Measurements from ENCODE around the gene FAM110D. TPM values are rescaled to one million over a fixed set of nuclear protein-coding genes. Genes with fewer than 3 reads are reported as not detected.

FAM110D gene
- total RNA-seq, 1 donor from 2014 or later, result 0.47 TPM

DNA sequence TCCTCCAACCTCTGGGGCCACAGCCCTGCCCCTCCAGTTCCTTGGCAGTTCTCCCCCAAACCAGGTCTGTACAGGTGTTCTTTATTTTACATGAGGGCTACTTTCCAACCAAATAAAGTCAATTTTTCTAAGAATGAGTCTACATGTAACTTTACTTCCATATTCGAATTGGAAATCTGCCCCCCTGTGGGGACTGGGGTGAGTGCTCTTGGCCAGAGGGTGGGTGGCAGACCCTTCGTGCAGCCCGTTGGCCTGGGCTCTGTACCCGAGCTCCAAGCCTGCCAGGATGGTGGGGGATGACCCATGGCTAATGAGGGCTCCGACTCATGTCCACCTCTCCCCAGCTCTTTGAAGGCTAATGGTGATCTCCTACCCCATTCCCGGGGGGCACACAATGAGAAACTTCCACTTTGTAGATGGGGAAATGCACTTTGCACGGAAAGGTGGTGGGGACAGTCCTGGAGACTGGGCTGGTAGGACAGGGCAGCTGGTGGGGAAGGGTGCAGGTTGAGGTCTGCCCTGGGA lies 30.9 kb downstream of the FAM110D start:
- DNase-seq, result no peak

- no peak for DNase-seq
These were observed 31.6 kb downstream of the FAM110D start, which contains the start of gene CATSPER4 for GRCh38 chr1:26190373-26190987. TSS of gene CATSPER4 (plus strand) at chr1:26190602. CDS start at chr1:26190628, 26 bp downstream.

DNA sequence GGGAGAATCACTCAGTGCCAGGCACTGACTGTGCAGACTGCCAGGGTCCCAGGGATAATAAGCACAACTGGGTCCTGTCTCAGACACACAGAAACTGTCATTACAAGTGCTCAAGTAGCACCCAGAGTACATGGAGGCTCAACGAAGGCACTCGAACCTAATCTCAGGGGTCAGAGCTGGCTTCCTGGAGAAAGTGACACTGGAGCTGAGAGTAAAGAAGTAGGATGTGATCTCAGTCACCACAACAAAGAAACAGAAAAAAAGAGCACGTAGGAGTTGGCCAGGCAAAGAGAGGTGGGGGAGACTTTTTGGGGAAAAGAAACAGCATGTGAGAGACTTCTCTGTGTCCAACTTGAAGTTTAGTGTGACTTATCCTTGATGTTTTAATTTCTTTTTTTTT lies 32.9 kb downstream of the FAM110D start:
- no peak for DNase-seq

DNA sequence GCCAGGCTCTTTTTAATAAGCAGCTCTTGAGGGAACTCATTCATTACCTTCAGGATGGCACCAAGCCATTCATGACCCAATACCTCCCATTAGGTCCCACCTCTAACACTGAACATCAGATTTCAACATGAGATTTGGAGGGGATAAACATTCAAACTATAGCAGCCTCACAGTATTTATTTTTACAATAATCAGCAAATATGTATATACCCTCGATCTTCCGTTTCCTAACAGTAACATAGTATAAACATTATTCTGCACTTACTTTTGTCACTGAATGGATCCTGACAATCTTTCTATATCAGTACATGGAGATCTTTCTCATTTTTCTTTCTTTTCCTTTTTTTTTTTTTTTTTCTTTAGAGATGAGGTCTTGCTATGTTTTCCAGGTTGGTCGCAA lies 36.9 kb downstream of the FAM110D start:
- DNase-seq, result no peak

DNA sequence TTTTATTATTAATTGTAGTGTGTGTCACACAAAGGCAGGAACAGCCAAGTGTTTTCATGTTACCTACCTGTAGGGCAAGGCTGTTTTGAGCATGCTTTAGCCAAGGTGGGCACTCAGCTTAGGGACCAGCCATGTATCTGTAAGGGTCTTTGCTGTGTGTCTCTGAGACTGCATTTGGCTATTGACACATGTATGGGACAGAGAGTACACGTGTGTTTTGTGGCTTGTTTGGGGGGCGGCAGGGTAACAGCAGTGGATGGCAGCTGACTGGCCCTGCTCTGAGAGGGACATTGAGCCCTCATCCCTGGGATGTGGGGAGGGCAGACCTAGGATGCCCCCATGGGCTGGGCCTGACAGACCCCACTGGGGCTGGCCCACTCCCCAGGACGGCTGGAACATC lies 38.4 kb downstream of the FAM110D start:
- no peak for DNase-seq

DNA sequence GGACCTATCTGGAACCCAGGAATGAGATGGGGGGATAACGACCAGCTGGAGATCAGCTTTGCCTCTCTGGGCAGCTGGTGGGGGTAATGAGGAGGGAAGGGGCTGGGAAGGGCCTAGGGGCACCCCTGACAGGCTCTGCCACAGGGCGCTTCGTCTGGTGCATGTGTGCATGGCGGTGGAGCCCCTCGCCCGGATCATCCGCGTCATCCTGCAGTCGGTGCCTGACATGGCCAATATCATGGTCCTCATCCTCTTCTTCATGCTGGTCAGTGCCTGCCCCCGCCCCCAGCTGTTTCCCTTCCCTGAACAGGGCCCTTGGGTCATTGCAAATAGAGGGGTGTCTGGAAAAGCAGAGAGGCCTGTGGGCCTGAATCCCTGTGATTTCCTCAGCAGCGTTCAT lies 38.9 kb downstream of the FAM110D start:
- DNase-seq, result no peak

- DNase-seq, result no peak
These were observed 41.5 kb downstream of the FAM110D start for GRCh38 chr1:26200413-26200812.

DNA sequence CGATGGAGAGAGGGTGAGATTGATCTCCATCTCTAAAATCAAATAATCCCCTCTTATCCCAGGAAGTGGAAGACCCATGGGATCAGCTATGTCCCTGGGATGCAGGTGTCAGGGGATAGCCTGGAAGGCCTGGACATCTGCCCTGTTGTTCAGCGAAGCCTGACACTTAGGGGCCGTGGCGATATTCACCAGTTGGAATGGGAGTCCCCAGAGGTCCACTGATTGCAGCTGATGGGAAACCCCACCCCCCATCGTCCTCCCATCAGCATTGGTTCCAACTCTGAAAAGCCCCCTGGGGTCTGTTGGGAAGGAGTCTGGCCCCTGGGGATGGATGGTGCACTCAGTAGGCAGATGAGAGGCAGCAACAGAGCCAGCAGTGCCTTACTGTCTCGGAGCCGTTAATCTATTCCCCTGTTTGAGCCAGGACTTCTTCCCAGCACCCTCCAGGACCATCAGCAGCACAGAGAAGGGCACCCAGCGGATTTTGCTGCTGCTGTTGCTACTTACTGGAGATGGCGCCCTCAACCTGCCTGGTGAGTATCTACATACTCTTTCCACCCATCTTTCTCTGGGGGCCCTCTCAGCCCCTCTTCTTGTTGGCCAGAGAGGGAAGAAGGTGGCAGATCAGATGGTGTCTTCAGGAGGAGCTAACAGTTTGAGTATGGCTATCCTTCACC lies 44.9 kb downstream of the FAM110D start:
- no peak for DNase-seq

DNA sequence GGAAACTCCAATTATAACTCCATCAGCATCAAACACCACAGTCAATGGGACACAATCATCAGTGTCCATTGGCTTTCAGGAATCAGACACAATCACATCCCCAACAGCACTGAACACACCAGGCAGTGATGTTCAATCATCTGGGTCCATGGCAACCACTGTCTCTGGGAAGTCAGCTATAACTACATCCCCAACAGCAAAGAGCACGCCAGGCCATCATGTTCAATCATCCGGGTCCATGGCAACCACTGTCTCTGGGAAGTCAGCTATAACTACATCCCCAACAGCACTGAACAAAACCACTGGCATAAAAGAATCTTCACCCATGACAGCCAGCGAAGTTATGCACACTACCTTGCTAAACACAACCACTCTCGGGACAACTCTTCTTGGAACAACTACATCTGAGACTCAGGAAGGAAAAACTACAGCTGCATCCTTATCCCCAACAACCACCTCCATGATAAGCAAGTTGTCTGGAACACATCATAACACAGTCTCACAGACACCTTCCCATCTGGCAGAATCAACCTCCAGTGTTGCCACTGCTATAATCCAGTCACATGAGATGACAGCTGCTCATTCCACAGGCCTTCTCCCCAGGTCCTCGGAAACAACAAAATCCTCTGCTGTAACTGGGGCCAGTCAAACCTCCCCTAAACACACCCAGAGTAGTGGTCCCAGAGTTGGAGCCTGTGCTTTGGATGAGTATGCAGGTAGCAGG lies 51.4 kb downstream of the FAM110D start:
- no peak for DNase-seq

DNA sequence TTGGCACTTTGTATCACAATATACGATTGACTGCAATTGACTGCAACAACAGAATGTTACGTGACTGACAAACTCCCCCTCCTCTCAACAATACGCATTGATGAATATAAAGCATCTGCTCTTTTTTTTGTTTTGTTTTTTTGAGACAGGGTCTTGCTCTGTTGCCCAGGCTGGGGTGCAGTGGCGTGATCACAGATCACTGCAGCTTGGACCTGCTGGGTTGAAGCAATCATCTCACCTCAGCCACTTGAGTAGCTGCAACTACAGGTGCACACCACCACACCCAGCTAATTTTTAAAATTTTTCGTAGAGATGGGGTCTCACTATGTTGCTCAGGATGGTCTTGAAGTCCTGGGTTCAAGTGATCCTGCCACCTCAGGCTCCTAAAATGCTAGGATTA lies 53.8 kb downstream of the FAM110D start:
- no peak for DNase-seq

DNA sequence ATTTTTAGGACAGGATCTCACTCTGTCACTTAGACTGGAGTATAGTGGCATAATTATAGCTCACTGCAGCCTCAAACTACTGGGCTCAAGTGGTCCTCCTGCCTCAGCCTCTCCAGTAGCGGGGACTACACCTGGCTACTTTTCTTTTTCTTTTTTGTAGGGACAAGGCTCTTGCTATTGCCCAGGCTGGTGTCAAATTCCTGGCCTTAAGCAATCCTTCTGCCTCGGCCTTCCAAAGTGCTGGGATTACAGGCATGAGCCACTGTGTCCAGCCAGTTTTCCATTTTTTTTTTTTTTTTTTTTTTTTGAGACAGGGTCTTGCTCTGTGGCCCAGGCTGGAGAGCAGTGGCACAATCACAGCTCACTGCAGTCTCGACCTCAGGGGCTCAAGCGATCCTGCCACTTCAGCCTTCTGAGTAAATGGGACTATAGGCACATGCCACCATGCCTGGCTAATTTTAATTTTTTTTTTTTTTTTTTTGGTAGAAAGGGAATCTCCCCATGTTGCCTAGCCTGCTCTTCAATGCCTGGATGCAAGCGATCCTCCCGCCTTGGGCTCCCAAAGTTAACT lies 54.5 kb downstream of the FAM110D start:
- no peak for DNase-seq

Other genes with a start within 250 kb of the FAM110D start
- gene PAFAH2, start 161.0 kb upstream of the FAM110D start, total RNA-seq, result 1.9 TPM
- gene EXTL1, start 137.3 kb upstream of the FAM110D start, total RNA-seq, result 2.3 TPM
- not detected for gene SLC30A2, start 113.0 kb upstream of the FAM110D start, total RNA-seq
- gene TRIM63, start 91.4 kb upstream of the FAM110D start, total RNA-seq, result 0.16 TPM
- 93.6 TPM for gene PDIK1L, start 47.3 kb upstream of the FAM110D start, total RNA-seq
- not detected for gene C1orf232, start 9.9 kb downstream of the FAM110D start, total RNA-seq
- 8.0 TPM for gene ZNF593, start 10.8 kb downstream of the FAM110D start, total RNA-seq
- not detected for gene ZNF593OS, start 12.8 kb downstream of the FAM110D start, total RNA-seq
- gene CNKSR1, start 18.4 kb downstream of the FAM110D start, total RNA-seq, result 3.1 TPM
- gene CATSPER4, start 31.5 kb downstream of the FAM110D start, total RNA-seq, result not detected
- 11.5 TPM for gene CEP85, start 75.1 kb downstream of the FAM110D start, total RNA-seq
- gene SH3BGRL3, start 121.0 kb downstream of the FAM110D start, total RNA-seq, result 8.4 TPM
- gene UBXN11, start 147.6 kb downstream of the FAM110D start, total RNA-seq, result 5.0 TPM
- gene CD52, start 158.9 kb downstream of the FAM110D start, total RNA-seq, result 1.1 TPM
- gene CRYBG2, start 195.1 kb downstream of the FAM110D start, total RNA-seq, result 1.1 TPM
- gene ZNF683, start 213.7 kb downstream of the FAM110D start, total RNA-seq, result not detected